CD8-positive, alpha-beta memory T cell (primary cell): ENCODE results near the gene OR2C3. TPM values are rescaled to one million over a fixed set of nuclear protein-coding genes. Genes with fewer than 3 reads are reported as not detected.
A peak's percentile ranks its signal among the peaks of the same experiment; 100 is the strongest.

ENCODE experiments used
- CTCF ChIA-PET: fragments of 350-600 bp; sonication (Branson Sonifier 250); formaldehyde crosslinking; loops from one replicate; lab custom pipeline; 2021; ENCODE audit warnings: antibody characterized with exemption; lab: Charles Lee
- POLR2A ChIA-PET: fragments of 350-600 bp; sonication (Branson Sonifier 250); formaldehyde crosslinking; loops from one replicate; lab custom pipeline; 2021; ENCODE audit warnings: antibody characterized with exemption; lab: Charles Lee
- DNase-seq, 5 donors: peaks; one replicate each; pipeline versions ENCODE4 v3.0.0 to v3.0.0-alpha.2; 2020 to 2022; ENCODE audit warnings: mixed read lengths in 1 of 5
- H3K27ac ChIP-seq: one replicate; pipeline ENCODE4 v1.7.0; 2013; ENCODE audit warnings: low read depth, mild to moderate bottlenecking, low read length, moderate library complexity
- H3K27me3 ChIP-seq: 2 replicates; pipeline ENCODE4 v1.7.0; 2013; ENCODE audit warnings: low read length, mild to moderate bottlenecking; ENCODE audit not compliant: insufficient read depth, poor library complexity, severe bottlenecking
- H3K36me3 ChIP-seq: 2 replicates; pipeline ENCODE4 v1.7.0; 2013; ENCODE audit warnings: mild to moderate bottlenecking, low read length, moderate library complexity; ENCODE audit not compliant: insufficient read depth
- H3K4me1 ChIP-seq: 2 replicates; pipeline ENCODE4 v1.7.0; 2013; ENCODE audit warnings: mild to moderate bottlenecking, low read length, moderate library complexity; ENCODE audit not compliant: insufficient read depth
- H3K4me3 ChIP-seq: 2 replicates; pipeline ENCODE4 v1.7.0; 2013; ENCODE audit warnings: mild to moderate bottlenecking, low read length
- H3K9me3 ChIP-seq: 2 replicates; pipeline ENCODE4 v1.7.0; 2013; ENCODE audit warnings: mild to moderate bottlenecking, low read length
- H3K27ac Mint-ChIP-seq, 8 donors: one replicate each; pipeline ENCODE4 v1.8.0; 2020 to 2021; ENCODE audit warnings: mixed read lengths in 8 of 8, mild to moderate bottlenecking in 6 of 8, inconsistent platforms in 3 of 8, moderate library complexity in 3 of 8
- H3K27me3 Mint-ChIP-seq, 2 donors: one replicate each; pipeline ENCODE4 v1.8.0; 2020 to 2021; ENCODE audit warnings: mixed read lengths in 2 of 2, mild to moderate bottlenecking in 1 of 2, moderate library complexity in 1 of 2
- H3K36me3 Mint-ChIP-seq, 3 donors: one replicate each; pipeline ENCODE4 v1.8.0; 2020 to 2021; ENCODE audit warnings: mixed read lengths in 3 of 3, inconsistent platforms in 1 of 3, mild to moderate bottlenecking in 1 of 3
- H3K4me1 Mint-ChIP-seq, 3 donors: one replicate each; pipeline ENCODE4 v1.8.0; 2020 to 2021; ENCODE audit warnings: mixed read lengths in 3 of 3, inconsistent platforms in 1 of 3, mild to moderate bottlenecking in 1 of 3
- H3K4me3 Mint-ChIP-seq, 7 donors: one replicate each; pipeline ENCODE4 v1.8.0; 2020 to 2021; ENCODE audit warnings: mixed read lengths in 7 of 7, mild to moderate bottlenecking in 6 of 7, moderate library complexity in 4 of 7, inconsistent platforms in 2 of 7
- H3K9me3 Mint-ChIP-seq, 5 donors: one replicate each; pipeline ENCODE4 v1.8.0; 2020 to 2022; ENCODE audit warnings: mixed read lengths in 5 of 5, mild to moderate bottlenecking in 3 of 5, moderate library complexity in 2 of 5, inconsistent platforms in 1 of 5
- polyA plus RNA-seq: library from polyadenylated mRNA; unstranded; fragments of 300-500 nt; fragmentation: Illumina TruSeq; gene quantifications from one replicate; pipeline ENCODE4 v1.2.3, GENCODE V29; 2021
- total RNA-seq, 2 experiments: library from RNA; stranded (reverse); gene quantifications; one replicate each; pipeline ENCODE4 v1.2.3, GENCODE V29; 2021

The OR2C3 gene
- total and polyA plus RNA-seq, 3 experiments from 2014 or later: not detected

GRCh38 chr1:247506831-247507230, 29.4 kb downstream of the OR2C3 start:
- H3K4me1 Mint-ChIP-seq: no peaks in the 10 kb centered on the region
- no peak overlapping the region for H3K4me3 ChIP-seq
- no peak overlapping the region for H3K27ac ChIP-seq
- no peaks in the 10 kb centered on the region for H3K27me3 ChIP-seq
- H3K9me3 ChIP-seq: no peaks in the 10 kb centered on the region
- H3K27me3 Mint-ChIP-seq: peaks cover 0 to 5% of the 10 kb centered on the region in 2 donors
- DNase-seq: no peak
- H3K36me3 ChIP-seq: no peaks in the 10 kb centered on the region
- CTCF ChIA-PET: no interaction called here
- no peak overlapping the region for H3K4me3 Mint-ChIP-seq
- no peaks in the 10 kb centered on the region for H3K36me3 Mint-ChIP-seq
- POLR2A ChIA-PET: no interaction called here
- H3K27ac Mint-ChIP-seq: no peak overlapping the region
- no peaks in the 10 kb centered on the region for H3K4me1 ChIP-seq
- no peaks in the 10 kb centered on the region for H3K9me3 Mint-ChIP-seq

GRCh38 chr1:247500865-247501264, 35.4 kb downstream of the OR2C3 start:
- H3K27ac Mint-ChIP-seq: no peak overlapping the region
- H3K9me3 Mint-ChIP-seq: no peaks in the 10 kb centered on the region
- H3K27ac ChIP-seq: no peak overlapping the region
- H3K4me3 Mint-ChIP-seq: no peak overlapping the region
- no peaks in the 10 kb centered on the region for H3K36me3 ChIP-seq
- no peak for DNase-seq
- H3K4me1 Mint-ChIP-seq: no peaks in the 10 kb centered on the region
- no peaks in the 10 kb centered on the region for H3K4me1 ChIP-seq
- H3K27me3 ChIP-seq: no peaks in the 10 kb centered on the region
- H3K27me3 Mint-ChIP-seq: peaks cover 13 to 16% of the 10 kb centered on the region in 2 donors
- no peaks in the 10 kb centered on the region for H3K9me3 ChIP-seq
- ChIA-PET POLR2A (no interaction called here), CTCF (no interaction called here)
- H3K36me3 Mint-ChIP-seq: no peaks in the 10 kb centered on the region
- no peak overlapping the region for H3K4me3 ChIP-seq

DNA sequence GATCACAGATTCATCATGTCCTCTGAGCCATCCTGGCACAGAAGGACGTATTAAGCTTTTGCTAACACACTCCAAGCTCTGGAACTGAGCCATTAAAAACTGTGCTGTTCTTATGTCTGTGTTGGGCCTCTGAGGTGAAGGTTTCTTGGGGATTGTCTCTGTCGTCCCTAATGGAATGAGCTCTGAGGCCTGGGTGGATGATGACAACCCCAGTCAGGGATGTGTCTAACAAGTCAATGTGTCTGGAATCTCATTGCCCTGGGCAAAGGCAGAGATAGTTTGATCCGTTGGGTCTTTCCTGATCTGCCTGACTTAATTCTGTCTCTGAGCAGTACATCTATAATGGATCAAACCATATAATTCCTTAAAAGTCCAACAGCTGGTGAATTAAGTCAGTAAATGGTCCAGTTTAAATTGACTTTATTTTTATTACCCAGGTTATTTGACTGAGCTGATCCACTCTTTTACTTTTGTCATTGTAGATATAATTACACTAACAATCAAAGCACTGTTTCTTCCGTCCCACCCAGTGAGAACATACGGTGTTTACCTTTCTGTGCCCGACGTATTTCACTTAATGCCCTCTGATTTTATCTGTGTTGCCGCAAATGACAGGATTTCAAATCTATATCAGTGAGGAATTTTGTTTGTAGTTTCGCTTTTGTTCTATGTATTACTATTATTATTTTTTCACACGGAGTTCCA, 39.5 kb downstream of the OR2C3 start:
- CTCF ChIA-PET: interaction anchor here (0.9 to 1.6 kb wide), 2 partner anchors 8 to 107 kb away, joined by 4 read pairs; no protein-coding TSS in a partner anchor
- Histone ChIP-seq H3K4me1 (no peaks in the 10 kb centered on the region), H3K27ac (no peak overlapping the region), H3K4me3 (no peak overlapping the region), H3K9me3 (no peaks in the 10 kb centered on the region), H3K27me3 (no peaks in the 10 kb centered on the region), H3K36me3 (no peaks in the 10 kb centered on the region)
- no peaks in the 10 kb centered on the region for H3K36me3 Mint-ChIP-seq
- no peak overlapping the region for H3K4me3 Mint-ChIP-seq
- no peak for DNase-seq
- POLR2A ChIA-PET: no interaction called here
- H3K27ac Mint-ChIP-seq: no peak overlapping the region
- no peaks in the 10 kb centered on the region for H3K4me1 Mint-ChIP-seq
- no peaks in the 10 kb centered on the region for H3K9me3 Mint-ChIP-seq
- peaks cover 15 to 37% of the 10 kb centered on the region in 2 donors for H3K27me3 Mint-ChIP-seq

- H3K4me1 Mint-ChIP-seq: no peaks in the 10 kb centered on the region
These were observed 41.5 kb downstream of the OR2C3 start for GRCh38 chr1:247494767-247495166.

DNA sequence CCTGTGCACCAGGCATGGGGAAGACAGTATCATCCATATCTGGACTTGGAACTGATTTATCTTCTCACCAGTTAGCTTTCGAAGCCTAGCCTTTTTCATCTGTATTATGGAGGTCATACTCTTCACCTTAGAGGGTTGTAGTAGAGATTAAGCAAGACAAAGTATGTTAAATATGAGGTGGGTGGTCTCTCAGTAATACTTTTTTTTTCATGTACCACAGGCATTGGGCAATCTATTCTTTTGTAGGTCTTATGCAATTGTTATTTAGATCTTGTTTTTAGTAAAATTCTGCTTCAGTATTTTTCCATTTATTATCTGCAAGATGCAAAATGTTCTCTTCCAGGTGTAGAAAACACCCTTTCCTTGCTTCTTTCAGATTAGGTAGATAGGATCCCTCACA, 43.1 kb downstream of the OR2C3 start:
- Mint-ChIP-seq H3K27ac (no peak overlapping the region), H3K4me1 (no peaks in the 10 kb centered on the region), H3K36me3 (no peaks in the 10 kb centered on the region), H3K27me3 (peaks cover 15 to 37% of the 10 kb centered on the region in 2 donors), H3K9me3 (no peaks in the 10 kb centered on the region), H3K4me3 (no peak overlapping the region)
- ChIA-PET POLR2A (no interaction called here), CTCF (interaction anchor here (1.1 kb wide), 1 partner anchor 103 kb away, joined by 6 read pairs; no protein-coding TSS in a partner anchor)
- no peak overlapping the region for H3K27ac ChIP-seq
- no peak overlapping the region for H3K4me3 ChIP-seq
- no peaks in the 10 kb centered on the region for H3K4me1 ChIP-seq
- H3K36me3 ChIP-seq: no peaks in the 10 kb centered on the region
- no peaks in the 10 kb centered on the region for H3K9me3 ChIP-seq
- no peaks in the 10 kb centered on the region for H3K27me3 ChIP-seq
- no peak for DNase-seq

More at GRCh38 chr1:247494767-247495166, 41.5 kb downstream of the OR2C3 start:
- ChIA-PET CTCF (interaction anchor here (1.2 kb wide), 1 partner anchor 122 kb away, joined by 4 read pairs; no protein-coding TSS in a partner anchor), POLR2A (no interaction called here)
- DNase-seq: no peak
- H3K4me1 ChIP-seq: no peaks in the 10 kb centered on the region
- H3K27ac Mint-ChIP-seq: no peak overlapping the region
- no peaks in the 10 kb centered on the region for H3K9me3 Mint-ChIP-seq
- H3K4me3 Mint-ChIP-seq: no peak overlapping the region
- H3K27me3 ChIP-seq: no peaks in the 10 kb centered on the region
- no peaks in the 10 kb centered on the region for H3K36me3 ChIP-seq
- no peaks in the 10 kb centered on the region for H3K36me3 Mint-ChIP-seq
- peaks cover 19 to 40% of the 10 kb centered on the region in 2 donors for H3K27me3 Mint-ChIP-seq
- no peak overlapping the region for H3K4me3 ChIP-seq
- no peaks in the 10 kb centered on the region for H3K9me3 ChIP-seq
- no peak overlapping the region for H3K27ac ChIP-seq

- no peaks in the 10 kb centered on the region for H3K4me1 Mint-ChIP-seq
- H3K4me3 Mint-ChIP-seq: no peak overlapping the region
- peaks cover 10 to 33% of the 10 kb centered on the region in 2 donors for H3K27me3 Mint-ChIP-seq
- no peaks in the 10 kb centered on the region for H3K36me3 Mint-ChIP-seq
- no peaks in the 10 kb centered on the region for H3K27me3 ChIP-seq
- no peaks in the 10 kb centered on the region for H3K9me3 ChIP-seq
- POLR2A ChIA-PET: interaction anchor here (1.1 kb wide), 1 partner anchor 101 kb away, joined by 3 read pairs; no protein-coding TSS in a partner anchor
- no peaks in the 10 kb centered on the region for H3K36me3 ChIP-seq
- CTCF ChIA-PET: interaction anchor here (8.6 to 9.1 kb wide), 2 partner anchors 102 to 118 kb away, joined by 101 to 154 read pairs; no protein-coding TSS in a partner anchor
- no peak overlapping the region for H3K27ac Mint-ChIP-seq
- no peak overlapping the region for H3K4me3 ChIP-seq
- DNase-seq: no peak
- H3K9me3 Mint-ChIP-seq: no peaks in the 10 kb centered on the region
- H3K27ac ChIP-seq: no peak overlapping the region
- no peaks in the 10 kb centered on the region for H3K4me1 ChIP-seq
These were observed 44.9 kb downstream of the OR2C3 start for GRCh38 chr1:247491328-247491727.

- Mint-ChIP-seq H3K4me1 (no peaks in the 10 kb centered on the region), H3K27me3 (peaks cover 6 to 10% of the 10 kb centered on the region in 2 donors), H3K27ac (peak overlapping the region in 1 of 8 donors; percentile 3), H3K36me3 (no peaks in the 10 kb centered on the region), H3K4me3 (no peak overlapping the region), H3K9me3 (no peaks in the 10 kb centered on the region)
- peak in 4 of 5 donors; percentile 8 to 50 (median 39) for DNase-seq
- no peak overlapping the region for H3K27ac ChIP-seq
- CTCF ChIA-PET: interaction anchor here (0.9 to 9.1 kb wide), 11 partner anchors 10 to 125 kb away, joined by 3 to 154 read pairs (median 4); partner anchors contain the start of gene NLRP3
- H3K9me3 ChIP-seq: no peaks in the 10 kb centered on the region
- no peaks in the 10 kb centered on the region for H3K27me3 ChIP-seq
- H3K36me3 ChIP-seq: no peaks in the 10 kb centered on the region
- H3K4me1 ChIP-seq: no peaks in the 10 kb centered on the region
- no peak overlapping the region for H3K4me3 ChIP-seq
- POLR2A ChIA-PET: no interaction called here
These were observed 49.2 kb downstream of the OR2C3 start for GRCh38 chr1:247487057-247487456.

- no peaks in the 10 kb centered on the region for H3K36me3 Mint-ChIP-seq
- no peak overlapping the region for H3K4me3 ChIP-seq
- H3K27me3 ChIP-seq: no peaks in the 10 kb centered on the region
- H3K9me3 Mint-ChIP-seq: no peaks in the 10 kb centered on the region
- POLR2A ChIA-PET: no interaction called here
- H3K4me3 Mint-ChIP-seq: no peak overlapping the region
- H3K4me1 ChIP-seq: no peaks in the 10 kb centered on the region
- H3K27ac ChIP-seq: no peak overlapping the region
- no peak overlapping the region for H3K27ac Mint-ChIP-seq
- H3K27me3 Mint-ChIP-seq: peaks cover under 1 to 2% of the 10 kb centered on the region in 2 donors
- DNase-seq: no peak
- H3K4me1 Mint-ChIP-seq: no peaks in the 10 kb centered on the region
- CTCF ChIA-PET: interaction anchor here (1.0 to 9.1 kb wide), 4 partner anchors 92 to 110 kb away, joined by 3 to 154 read pairs (median 52); no protein-coding TSS in a partner anchor
- H3K36me3 ChIP-seq: no peaks in the 10 kb centered on the region
- no peaks in the 10 kb centered on the region for H3K9me3 ChIP-seq
These were observed 53.5 kb downstream of the OR2C3 start for GRCh38 chr1:247482747-247483146.
